Stimulated activated naive CD8-positive, alpha-beta T cell treated with anti-CD3 and anti-CD28 coated beads, Interleukin-15, Interleukin-2, amounts not matched to agents 100 ng/mL and 50 ng/mL, for 24 hours (primary cell): ENCODE data around the gene FIBCD1.

Experiments used
- H3K27ac Mint-ChIP-seq: one replicate; pipeline ENCODE4 v1.8.0; 2021; ENCODE audit warnings: mild to moderate bottlenecking, mixed read lengths
- H3K27me3 Mint-ChIP-seq: one replicate; pipeline ENCODE4 v1.8.0; 2021; ENCODE audit warnings: mixed read lengths
- H3K36me3 Mint-ChIP-seq: one replicate; pipeline ENCODE4 v1.8.0; 2021; ENCODE audit warnings: low read depth, mixed read lengths
- H3K4me1 Mint-ChIP-seq: one replicate; pipeline ENCODE4 v1.8.0; 2021; ENCODE audit warnings: low read depth, mixed read lengths
- H3K4me3 Mint-ChIP-seq: one replicate; pipeline ENCODE4 v1.8.0; 2021; ENCODE audit warnings: mild to moderate bottlenecking, mixed read lengths
- H3K9me3 Mint-ChIP-seq: one replicate; pipeline ENCODE4 v1.8.0; 2021; ENCODE audit warnings: mixed read lengths

Gene FIBCD1

DNA sequence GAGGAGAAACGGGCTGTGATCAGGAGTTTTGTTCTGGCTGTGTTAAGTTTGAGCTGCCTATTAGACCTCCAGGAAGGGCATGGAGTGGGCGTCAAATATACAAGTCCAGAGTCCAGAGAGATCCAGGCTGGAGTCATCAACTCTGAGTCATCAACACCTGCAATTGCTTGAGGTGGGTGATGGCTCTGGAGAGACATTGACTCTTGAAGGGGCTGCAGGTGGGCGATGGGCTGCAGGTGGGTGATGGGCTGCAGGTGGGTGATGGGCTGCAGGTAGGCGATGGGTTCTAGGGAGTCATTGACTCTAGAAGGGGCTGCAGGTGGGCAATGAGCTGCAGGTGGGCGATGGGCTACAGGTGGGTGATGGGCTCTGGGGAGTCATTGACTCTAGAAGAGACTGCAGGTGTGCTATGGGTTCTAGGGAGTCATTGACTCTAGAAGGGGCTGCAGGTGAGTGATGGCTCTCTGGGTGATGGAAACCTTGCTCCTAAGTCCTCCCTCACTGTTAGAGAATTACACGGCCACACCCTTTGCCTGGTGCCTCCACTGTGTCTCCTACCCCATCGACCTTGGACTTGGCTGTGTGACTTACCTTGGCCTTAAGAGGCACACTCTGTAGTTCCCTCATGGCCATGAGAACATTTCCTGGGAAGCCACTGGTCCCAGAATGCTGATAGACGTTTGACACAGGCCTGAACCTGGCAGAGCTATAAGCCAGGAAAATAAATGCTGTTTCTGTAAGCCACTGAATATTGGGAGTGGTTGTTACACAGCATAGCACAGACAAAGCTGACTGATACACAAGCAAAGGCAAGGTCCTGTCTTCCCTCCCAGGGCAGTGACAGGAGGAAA, 10.4 kb upstream of the FIBCD1 start:
- no peaks in the 10 kb centered on the region for H3K9me3 Mint-ChIP-seq
- no peaks in the 10 kb centered on the region for H3K36me3 Mint-ChIP-seq
- H3K4me3 Mint-ChIP-seq: no peak overlapping the region
- no peaks in the 10 kb centered on the region for H3K4me1 Mint-ChIP-seq
- peaks cover 44% of the 10 kb centered on the region for H3K27me3 Mint-ChIP-seq
- H3K27ac Mint-ChIP-seq: no peak overlapping the region

DNA sequence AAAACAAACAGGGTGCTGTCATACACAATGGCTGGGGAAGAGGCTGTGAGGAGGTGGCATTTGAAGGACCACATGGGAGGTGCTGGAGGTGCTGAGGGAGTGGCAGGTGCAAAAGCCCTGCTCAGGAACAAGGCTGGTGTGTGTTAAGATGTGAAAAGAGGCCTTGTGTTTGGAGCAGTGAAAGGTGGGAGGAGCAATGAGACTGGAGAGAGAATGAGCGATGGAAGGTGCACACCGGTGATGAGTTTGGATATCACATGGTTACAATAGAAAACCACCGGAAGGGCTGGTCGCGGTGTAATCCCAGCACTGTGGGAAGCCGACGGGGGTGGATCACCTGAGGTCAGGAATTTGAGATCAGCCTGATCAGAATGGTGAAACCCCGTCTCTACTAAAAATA, 9.2 kb upstream of the FIBCD1 start:
- Mint-ChIP-seq H3K27ac (no peak overlapping the region), H3K9me3 (no peaks in the 10 kb centered on the region), H3K27me3 (peaks cover 51% of the 10 kb centered on the region), H3K36me3 (no peaks in the 10 kb centered on the region), H3K4me3 (no peak overlapping the region), H3K4me1 (no peaks in the 10 kb centered on the region)

DNA sequence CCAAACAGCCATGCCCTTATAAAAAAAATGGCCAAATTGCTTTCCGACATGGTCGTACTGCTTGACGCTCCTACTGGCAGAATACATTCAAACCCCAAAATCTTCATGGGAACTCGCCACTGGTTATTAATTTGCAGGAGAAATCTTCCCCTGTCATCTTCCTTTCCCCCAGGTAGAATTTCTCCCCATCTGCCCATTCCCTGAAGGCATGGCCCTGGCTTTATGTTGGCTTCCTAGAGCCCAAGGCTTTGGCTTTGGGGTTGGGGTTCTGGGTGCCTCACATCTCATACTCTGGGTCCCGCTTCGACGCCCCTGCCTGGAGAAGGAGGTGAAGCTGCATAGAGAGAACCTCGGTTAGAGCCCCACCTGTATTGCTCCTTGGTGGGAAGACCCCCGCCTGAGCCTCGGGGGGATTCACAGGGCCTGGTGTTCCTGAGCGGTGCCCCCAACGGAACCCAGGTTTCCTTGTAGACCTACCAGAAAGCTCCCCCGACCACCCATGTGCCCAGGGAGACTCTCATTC, 8.6 kb upstream of the FIBCD1 start:
- Mint-ChIP-seq H3K9me3 (no peaks in the 10 kb centered on the region), H3K27ac (no peak overlapping the region), H3K4me3 (no peak overlapping the region), H3K27me3 (peaks cover 51% of the 10 kb centered on the region), H3K36me3 (no peaks in the 10 kb centered on the region), H3K4me1 (no peaks in the 10 kb centered on the region)

DNA sequence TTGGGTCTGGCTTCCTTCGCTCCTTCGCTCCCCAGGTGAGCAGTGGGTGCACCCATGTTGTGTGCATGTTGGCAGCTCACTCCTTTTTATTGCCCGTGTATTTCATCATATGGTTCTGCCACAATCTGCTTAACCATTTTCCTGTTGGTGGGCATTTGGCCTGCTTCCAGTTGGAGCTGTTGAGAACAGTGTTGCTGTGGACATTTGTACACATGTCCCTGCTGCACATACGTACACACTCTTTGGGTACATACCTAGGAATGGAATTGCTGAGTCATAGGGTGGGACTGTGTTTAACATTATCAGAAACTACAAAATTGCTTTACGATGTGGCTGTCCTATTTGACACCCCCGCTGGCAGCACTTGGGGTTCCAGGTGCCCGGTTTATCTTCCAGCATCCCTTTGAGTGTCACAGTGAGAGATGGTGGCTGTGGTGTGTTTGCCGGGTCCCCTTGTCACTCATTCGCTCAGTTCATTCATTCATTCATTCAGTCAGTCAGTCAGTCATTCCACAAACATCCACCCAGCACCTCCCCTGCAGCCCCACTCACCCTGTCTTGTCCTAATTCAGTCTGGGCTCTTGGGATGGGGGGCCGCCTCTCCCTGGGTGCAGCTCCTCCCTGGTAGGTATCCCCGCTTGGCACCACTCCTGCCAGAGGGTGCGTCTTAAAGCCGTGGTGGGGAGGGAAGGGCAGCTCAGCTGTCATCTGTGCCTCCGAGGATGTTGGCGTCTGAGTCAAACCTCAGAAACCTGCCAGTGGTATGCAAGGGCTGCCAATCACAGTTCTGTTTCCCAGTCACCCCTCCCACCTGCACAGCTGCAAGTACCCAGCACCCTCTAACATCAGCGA, 7.9 kb upstream of the FIBCD1 start:
- Mint-ChIP-seq H3K4me3 (no peak overlapping the region), H3K27ac (no peak overlapping the region), H3K4me1 (no peaks in the 10 kb centered on the region), H3K36me3 (no peaks in the 10 kb centered on the region), H3K27me3 (peaks cover 49% of the 10 kb centered on the region), H3K9me3 (no peaks in the 10 kb centered on the region)

DNA sequence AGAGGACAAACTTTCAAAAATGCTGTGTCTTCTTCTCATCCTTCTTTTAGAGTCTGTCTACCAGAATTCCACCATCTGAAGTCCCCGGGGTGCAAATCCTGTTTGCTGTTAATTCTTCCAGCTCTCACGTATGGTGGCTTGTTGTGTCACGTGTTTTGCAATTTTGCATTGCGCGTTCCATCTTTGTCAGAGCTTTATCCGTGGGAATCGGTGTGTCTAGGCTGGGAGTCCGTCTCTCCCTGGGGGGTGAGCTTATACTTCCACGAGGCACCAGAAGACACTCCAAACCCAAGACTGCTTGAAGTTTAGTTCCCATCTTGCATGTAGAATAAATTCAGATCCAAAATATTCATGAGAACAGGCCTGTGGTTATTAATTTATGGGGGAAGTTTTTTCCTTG, 6.1 kb upstream of the FIBCD1 start:
- H3K27me3 Mint-ChIP-seq: peaks cover 55% of the 10 kb centered on the region
- no peaks in the 10 kb centered on the region for H3K9me3 Mint-ChIP-seq
- H3K4me1 Mint-ChIP-seq: peaks cover 6% of the 10 kb centered on the region
- no peak overlapping the region for H3K4me3 Mint-ChIP-seq
- H3K36me3 Mint-ChIP-seq: no peaks in the 10 kb centered on the region
- H3K27ac Mint-ChIP-seq: no peak overlapping the region

GRCh38 chr9:130944510-130945058, 5.5 kb upstream of the FIBCD1 start:
- H3K9me3 Mint-ChIP-seq: no peaks in the 10 kb centered on the region

DNA sequence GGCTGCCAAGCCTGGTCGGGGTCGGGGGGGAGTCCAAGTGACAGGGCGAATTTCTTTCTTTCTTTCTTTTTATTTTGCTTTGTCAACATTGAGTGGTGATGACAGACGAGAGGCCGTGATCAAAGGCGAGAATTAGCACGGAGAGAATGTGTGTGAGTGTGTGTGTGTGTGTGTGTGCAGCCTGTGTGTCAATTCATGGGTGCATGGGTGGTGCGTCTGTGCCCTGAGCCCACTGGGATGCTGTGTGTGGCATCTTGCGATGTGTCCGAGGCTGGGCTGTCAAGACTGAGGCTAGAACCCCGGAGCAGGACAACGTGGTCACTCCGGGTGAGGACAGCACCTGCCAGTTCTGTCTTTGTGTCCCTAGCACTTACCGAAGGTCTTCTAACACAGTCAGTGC, 4.7 kb upstream of the FIBCD1 start:
- H3K4me3 Mint-ChIP-seq: no peak overlapping the region
- H3K4me1 Mint-ChIP-seq: peaks cover 6% of the 10 kb centered on the region
- no peaks in the 10 kb centered on the region for H3K36me3 Mint-ChIP-seq
- H3K27ac Mint-ChIP-seq: no peak overlapping the region
- no peaks in the 10 kb centered on the region for H3K9me3 Mint-ChIP-seq
- H3K27me3 Mint-ChIP-seq: peaks cover 50% of the 10 kb centered on the region

More at GRCh38 chr9:130944510-130945058, 5.5 kb upstream of the FIBCD1 start:
- no peak overlapping the region for H3K27ac Mint-ChIP-seq
- no peaks in the 10 kb centered on the region for H3K36me3 Mint-ChIP-seq
- peaks cover 55% of the 10 kb centered on the region for H3K27me3 Mint-ChIP-seq
- peaks cover 6% of the 10 kb centered on the region for H3K4me1 Mint-ChIP-seq
- no peak overlapping the region for H3K4me3 Mint-ChIP-seq

- H3K4me1 Mint-ChIP-seq: peaks cover 6% of the 10 kb centered on the region
- H3K4me3 Mint-ChIP-seq: no peak overlapping the region
- no peaks in the 10 kb centered on the region for H3K9me3 Mint-ChIP-seq
- H3K36me3 Mint-ChIP-seq: no peaks in the 10 kb centered on the region
- no peak overlapping the region for H3K27ac Mint-ChIP-seq
- H3K27me3 Mint-ChIP-seq: peaks cover 49% of the 10 kb centered on the region
Observed at GRCh38 chr9:130943221-130943620, 4.2 kb upstream of the FIBCD1 start.

DNA sequence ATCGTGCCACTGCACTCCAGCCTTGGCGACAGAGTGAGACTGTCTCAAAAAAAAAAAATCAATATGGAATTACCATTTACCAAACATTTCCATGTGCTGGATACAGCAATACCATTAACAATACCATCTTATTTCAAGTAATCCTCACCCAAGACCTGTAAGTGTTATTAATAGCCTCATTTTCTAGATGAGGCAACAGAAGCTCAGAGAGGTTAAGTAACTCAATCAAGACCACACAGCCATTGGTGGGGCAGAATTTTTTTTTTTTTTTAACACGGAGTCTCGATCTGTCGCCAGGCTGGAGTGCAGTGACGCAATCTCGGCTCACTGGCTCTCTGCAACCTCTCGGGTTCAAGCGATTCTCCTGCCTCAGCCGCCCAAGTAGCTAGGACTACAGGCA, 3.6 kb upstream of the FIBCD1 start:
- Mint-ChIP-seq H3K36me3 (no peaks in the 10 kb centered on the region), H3K9me3 (no peaks in the 10 kb centered on the region), H3K4me1 (peaks cover 6% of the 10 kb centered on the region), H3K27ac (no peak overlapping the region), H3K4me3 (no peak overlapping the region), H3K27me3 (peaks cover 50% of the 10 kb centered on the region)

DNA sequence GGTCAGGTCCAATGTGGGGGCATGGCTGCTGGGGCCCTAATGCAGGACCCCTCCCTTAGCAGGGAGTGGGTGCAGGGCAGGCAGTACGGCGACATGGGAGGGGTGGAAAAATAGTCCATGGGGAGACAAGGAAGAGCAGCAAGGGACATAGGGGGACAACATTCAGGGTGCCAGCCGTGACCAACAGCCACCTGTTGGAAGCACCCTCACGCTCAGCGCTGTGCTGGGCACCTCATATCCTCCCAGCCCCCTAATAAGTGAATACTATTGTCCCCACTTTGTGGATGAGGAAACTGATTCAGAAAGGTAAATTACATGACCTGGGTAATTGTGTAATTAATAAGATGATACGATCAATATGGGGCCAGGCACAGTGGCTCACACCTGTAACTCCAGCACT, 3.0 kb upstream of the FIBCD1 start:
- H3K36me3 Mint-ChIP-seq: no peaks in the 10 kb centered on the region
- H3K9me3 Mint-ChIP-seq: no peaks in the 10 kb centered on the region
- peaks cover 8% of the 10 kb centered on the region for H3K4me1 Mint-ChIP-seq
- H3K27ac Mint-ChIP-seq: no peak overlapping the region
- H3K4me3 Mint-ChIP-seq: no peak overlapping the region
- peaks cover 55% of the 10 kb centered on the region for H3K27me3 Mint-ChIP-seq

GRCh38 chr9:130940693-130941576, 1.9 kb upstream of the FIBCD1 start:
- no peaks in the 10 kb centered on the region for H3K9me3 Mint-ChIP-seq
- no peak overlapping the region for H3K4me3 Mint-ChIP-seq
- H3K27me3 Mint-ChIP-seq: peaks cover 59% of the 10 kb centered on the region
- H3K27ac Mint-ChIP-seq: no peak overlapping the region
- H3K4me1 Mint-ChIP-seq: peaks cover 13% of the 10 kb centered on the region
- H3K36me3 Mint-ChIP-seq: no peaks in the 10 kb centered on the region

GRCh38 chr9:130940027-130940549, 1.0 kb upstream of the FIBCD1 start:
- Mint-ChIP-seq H3K4me3 (no peak overlapping the region), H3K4me1 (peaks cover 13% of the 10 kb centered on the region), H3K36me3 (no peaks in the 10 kb centered on the region), H3K9me3 (no peaks in the 10 kb centered on the region), H3K27me3 (peaks cover 59% of the 10 kb centered on the region), H3K27ac (no peak overlapping the region)

DNA sequence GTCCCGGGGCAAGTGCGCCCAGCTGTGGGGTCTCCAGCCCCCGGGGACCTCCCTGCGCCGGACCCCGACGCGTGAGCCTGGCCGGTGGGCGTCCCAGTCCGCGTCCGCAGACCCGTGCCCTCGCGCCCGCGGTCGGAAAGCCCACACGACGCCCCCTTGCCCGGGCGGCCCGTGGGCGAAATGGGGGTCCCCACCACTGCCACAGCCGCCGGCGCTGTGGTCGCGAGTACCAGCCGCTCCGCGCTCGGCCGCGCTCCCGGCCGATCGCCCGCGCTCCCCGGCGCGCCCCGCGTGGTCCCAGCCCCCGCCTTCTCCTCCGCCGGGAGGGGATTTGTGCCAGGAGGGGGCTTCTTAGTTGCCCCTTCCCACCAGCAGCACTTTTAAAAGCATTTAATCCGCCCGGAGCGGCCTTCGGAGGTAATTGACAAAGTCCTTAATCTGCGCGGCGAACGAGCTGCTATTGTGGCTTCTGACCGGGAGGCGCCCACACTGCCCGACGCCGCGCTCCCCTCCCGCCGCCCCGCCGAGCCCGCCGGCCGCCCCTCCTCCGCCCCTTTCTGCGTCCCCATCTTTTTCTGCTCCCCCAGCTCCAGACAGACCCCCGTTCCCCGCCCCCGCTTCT, 469 bp upstream of the FIBCD1 start:
- Mint-ChIP-seq H3K4me3 (no peak overlapping the region), H3K27me3 (peaks cover 59% of the 10 kb centered on the region)

More for the DNA sequence above, 469 bp upstream of the FIBCD1 start:
- Mint-ChIP-seq H3K36me3 (no peaks in the 10 kb centered on the region), H3K27ac (no peak overlapping the region), H3K9me3 (no peaks in the 10 kb centered on the region), H3K4me1 (peaks cover 13% of the 10 kb centered on the region)
